MM.1S (cell line): ENCODE results near the gene CAPN15.
"Not testable (repeated sequence)": the region's sequence is repeated elsewhere in the genome, so short reads cannot be mapped to it uniquely, and the experiment has no call there.

ENCODE experiments used
- CTCF ChIP-seq: fragments of 300-600 bp; sonication (generic); IDR thresholded peaks from 2 replicates; pipeline ENCODE4 v1.5.1; 2016; ENCODE audit warnings: antibody characterized with exemption, low read length, mixed read lengths
- EZH2 ChIP-seq: fragments of 300-600 bp; sonication (generic); optimal IDR thresholded peaks from 2 replicates; pipeline ENCODE3; 2017; ENCODE audit warnings: low read depth, mild to moderate bottlenecking, antibody characterized with exemption, low read length, mixed read lengths
- EZH2phosphoT487 ChIP-seq: fragments of 300-600 bp; sonication (generic); IDR thresholded peaks from 2 replicates; pipeline ENCODE4 v1.6.1; 2018; ENCODE audit warnings: antibody characterized with exemption, low read length

GRCh38 chr16:507527-507926 lies 20.0 kb upstream of the CAPN15 start:
- not testable (repeated sequence) for TF ChIP-seq CTCF, EZH2, EZH2phosphoT487
